Activated T-cell treated with anti-CD3 and anti-CD28 coated beads, Interleukin-2, amount 50 U/mL, for 24 hours (primary cell): ENCODE measurements around the gene IBA57.
"Not testable (repeated sequence)": the region's sequence is repeated elsewhere in the genome, so short reads cannot be mapped to it uniquely, and the experiment has no call there.

Experiments used
- DNase-seq: peaks from one replicate; pipeline ENCODE4 v3.0.0-alpha.2; 2020
- H3K27ac Mint-ChIP-seq: 2 replicates; pipeline ENCODE4 v1.8.0; 2020; ENCODE audit warnings: mild to moderate bottlenecking, mixed read lengths
- H3K27me3 Mint-ChIP-seq: 2 replicates; pipeline ENCODE4 v1.8.0; 2020; ENCODE audit warnings: mixed read lengths
- H3K36me3 Mint-ChIP-seq: 2 replicates; pipeline ENCODE4 v1.8.0; 2020; ENCODE audit warnings: low read depth, mixed read lengths
- H3K4me1 Mint-ChIP-seq: 2 replicates; pipeline ENCODE4 v1.8.0; 2020; ENCODE audit warnings: low read depth, mixed read lengths
- H3K4me3 Mint-ChIP-seq: 2 replicates; pipeline ENCODE4 v1.8.0; 2020; ENCODE audit warnings: mild to moderate bottlenecking, moderate library complexity, mixed read lengths
- H3K9me3 Mint-ChIP-seq: 2 replicates; pipeline ENCODE4 v1.8.0; 2020; ENCODE audit warnings: mixed read lengths

The IBA57 gene

DNA sequence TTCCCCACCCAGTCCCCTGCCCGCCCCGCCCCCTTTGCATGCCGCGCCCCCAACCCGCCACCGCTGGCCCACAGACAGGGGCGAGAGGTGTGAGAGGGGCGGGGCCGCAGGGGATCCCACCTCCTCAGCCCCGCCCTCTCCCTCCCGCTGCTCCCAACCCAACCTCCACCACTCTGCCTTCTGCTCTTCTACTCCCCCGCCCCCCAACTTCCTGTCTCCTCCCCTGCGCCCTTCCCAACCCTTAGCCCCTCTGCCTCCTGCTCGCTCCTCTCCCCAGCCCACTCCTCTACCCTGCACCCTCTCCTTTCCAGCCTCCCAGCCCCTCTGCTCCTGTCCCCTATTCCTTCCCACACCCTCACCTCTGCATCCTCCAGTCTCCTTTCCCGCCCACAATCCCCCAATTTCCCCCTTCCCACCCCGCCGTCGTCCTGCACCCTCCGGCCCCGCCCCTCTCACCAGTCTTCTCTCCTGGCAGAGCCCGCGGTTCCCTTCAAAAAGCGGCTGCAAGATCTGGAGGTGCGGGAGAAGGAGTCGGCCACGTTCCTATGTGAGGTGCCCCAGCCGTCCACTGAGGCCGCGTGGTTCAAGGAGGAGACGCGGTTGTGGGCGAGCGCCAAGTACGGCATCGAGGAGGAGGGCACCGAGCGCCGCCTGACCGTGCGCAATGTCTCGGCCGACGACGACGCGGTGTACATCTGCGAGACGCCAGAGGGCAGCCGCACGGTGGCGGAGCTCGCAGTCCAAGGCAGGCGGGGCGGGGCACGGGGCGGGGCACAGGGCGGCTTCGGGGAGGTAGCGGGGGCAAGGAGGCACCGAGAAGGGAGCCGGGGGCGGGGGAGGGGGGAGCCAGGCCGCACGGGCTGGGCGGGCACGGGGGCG is 47.6 kb downstream of the IBA57 start:
- Mint-ChIP-seq H3K27ac (peak overlapping the region; percentile 87), H3K36me3 (peaks cover 14% of the 10 kb centered on the region), H3K27me3 (no peaks in the 10 kb centered on the region), H3K4me1 (peaks cover 2% of the 10 kb centered on the region), H3K9me3 (no peaks in the 10 kb centered on the region), H3K4me3 (peak overlapping the region; percentile 82)
- DNase-seq: peak; percentile 92

GRCh38 chr1:228213917-228214808 is 48.6 kb downstream of the IBA57 start:
- H3K4me1 Mint-ChIP-seq: peaks cover 2% of the 10 kb centered on the region
- DNase-seq: peak; percentile 50
- no peaks in the 10 kb centered on the region for H3K9me3 Mint-ChIP-seq
- peak overlapping the region; percentile 73 for H3K4me3 Mint-ChIP-seq
- H3K27me3 Mint-ChIP-seq: no peaks in the 10 kb centered on the region
- peaks cover 23% of the 10 kb centered on the region for H3K36me3 Mint-ChIP-seq
- no peak overlapping the region for H3K27ac Mint-ChIP-seq

- peaks cover 2% of the 10 kb centered on the region for H3K4me1 Mint-ChIP-seq
- no peak overlapping the region for H3K4me3 Mint-ChIP-seq
- H3K27ac Mint-ChIP-seq: no peak overlapping the region
These were observed 49.5 kb downstream of the IBA57 start for GRCh38 chr1:228214921-228215662.

DNA sequence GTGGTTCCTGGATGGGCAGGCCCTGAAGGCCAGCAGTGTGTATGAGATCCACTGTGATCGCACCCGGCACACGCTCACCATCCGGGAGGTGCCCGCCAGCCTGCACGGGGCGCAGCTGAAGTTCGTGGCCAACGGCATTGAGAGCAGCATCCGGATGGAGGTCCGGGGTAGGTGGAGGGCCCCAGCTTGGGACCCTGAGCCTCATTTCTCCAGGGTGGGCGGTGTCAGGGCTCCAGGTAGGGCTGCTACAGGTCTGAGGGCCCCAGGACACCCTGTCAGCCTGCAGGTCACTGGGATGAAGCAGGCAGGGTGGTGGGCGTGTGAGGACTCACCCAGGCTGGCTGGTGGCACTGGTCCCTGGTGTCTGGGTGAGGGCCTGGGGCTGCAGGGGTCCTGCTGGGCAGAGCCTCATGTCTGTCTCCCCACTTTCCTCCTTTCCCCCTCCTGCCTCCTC is 50.1 kb downstream of the IBA57 start:
- Mint-ChIP-seq H3K4me3 (no peak overlapping the region), H3K9me3 (no peaks in the 10 kb centered on the region), H3K4me1 (peaks cover 2% of the 10 kb centered on the region), H3K27ac (no peak overlapping the region), H3K27me3 (no peaks in the 10 kb centered on the region), H3K36me3 (peaks cover 35% of the 10 kb centered on the region)
- no peak for DNase-seq

More at GRCh38 chr1:228214921-228215662, 49.5 kb downstream of the IBA57 start:
- no peak for DNase-seq
- no peaks in the 10 kb centered on the region for H3K9me3 Mint-ChIP-seq
- peaks cover 32% of the 10 kb centered on the region for H3K36me3 Mint-ChIP-seq
- no peaks in the 10 kb centered on the region for H3K27me3 Mint-ChIP-seq

DNA sequence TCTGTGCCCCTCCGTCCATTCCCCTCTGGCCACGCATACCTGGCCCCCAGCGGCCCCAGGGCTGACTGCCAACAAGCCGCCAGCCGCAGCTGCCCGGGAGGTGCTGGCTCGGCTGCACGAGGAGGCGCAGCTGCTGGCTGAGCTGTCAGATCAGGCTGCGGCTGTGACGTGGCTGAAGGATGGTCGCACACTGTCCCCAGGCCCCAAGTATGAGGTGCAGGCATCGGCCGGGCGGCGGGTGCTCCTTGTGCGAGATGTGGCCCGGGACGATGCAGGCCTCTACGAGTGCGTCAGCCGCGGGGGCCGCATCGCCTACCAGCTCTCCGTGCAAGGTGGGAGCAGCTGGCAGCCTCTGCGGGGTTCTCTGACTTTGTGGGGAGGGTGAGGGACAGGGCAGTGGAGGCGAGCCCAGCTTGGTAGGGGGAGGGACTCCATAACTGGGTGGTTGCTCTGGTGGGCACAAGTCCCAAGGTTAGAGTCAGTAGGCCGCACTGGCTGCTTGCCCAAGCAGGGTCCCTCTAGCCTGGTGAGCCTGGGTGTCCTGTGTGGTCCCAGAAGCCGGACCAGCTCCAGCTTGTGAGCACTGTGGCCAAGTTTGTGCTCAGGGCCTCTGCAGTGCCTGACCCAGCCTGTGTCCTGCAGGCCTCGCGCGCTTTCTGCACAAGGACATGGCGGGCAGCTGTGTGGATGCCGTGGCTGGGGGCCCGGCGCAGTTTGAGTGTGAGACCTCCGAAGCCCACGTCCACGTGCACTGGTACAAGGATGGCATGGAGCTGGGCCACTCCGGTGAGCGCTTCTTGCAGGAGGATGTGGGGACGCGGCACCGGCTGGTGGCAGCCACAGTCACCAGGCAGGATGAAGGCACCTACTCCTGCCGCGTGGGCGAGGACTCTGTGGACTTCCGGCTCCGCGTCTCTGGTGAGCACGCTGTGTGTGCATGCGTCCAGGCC is 51.0 kb downstream of the IBA57 start:
- no peak for DNase-seq

DNA sequence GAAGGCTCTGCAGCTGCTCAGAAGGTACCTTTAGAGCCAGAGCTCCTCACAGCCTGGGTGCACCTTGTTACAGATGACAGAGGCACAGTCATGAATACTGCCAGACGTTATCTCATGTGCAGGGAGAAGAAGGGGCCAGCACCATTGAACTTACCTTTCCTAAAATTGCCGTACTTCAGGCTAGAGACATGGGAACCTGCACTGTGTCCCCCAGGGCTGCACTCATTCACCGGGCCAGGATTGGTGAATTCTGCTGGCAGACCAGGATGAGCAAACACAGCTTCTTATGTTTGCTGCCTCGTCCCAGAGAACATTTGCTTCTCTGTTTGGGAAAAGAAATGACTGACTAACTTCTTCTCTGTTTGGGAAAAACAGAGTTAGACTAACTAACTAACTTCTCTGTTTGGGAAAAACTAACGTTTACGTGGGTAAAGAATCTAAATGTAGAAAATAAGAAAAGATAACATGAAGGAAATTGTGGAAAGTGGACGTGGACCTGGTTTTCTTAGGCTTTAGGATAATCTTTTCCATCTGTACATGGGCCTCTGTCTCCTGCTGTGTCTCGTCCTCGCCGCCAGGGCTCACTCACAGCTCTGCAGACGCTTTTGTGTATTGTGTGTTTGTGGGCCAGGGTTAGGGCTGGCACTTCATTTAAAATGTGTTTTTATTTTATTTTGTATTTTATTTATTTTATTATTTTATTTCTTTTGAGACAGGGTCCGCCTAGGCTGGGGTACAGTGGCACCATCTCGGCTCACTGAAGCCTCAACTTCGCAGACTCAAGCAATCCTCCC is 52.1 kb downstream of the IBA57 start:
- peaks cover 2% of the 10 kb centered on the region for H3K4me1 Mint-ChIP-seq
- H3K27me3 Mint-ChIP-seq: no peaks in the 10 kb centered on the region
- peaks cover 46% of the 10 kb centered on the region for H3K36me3 Mint-ChIP-seq
- no peak for DNase-seq
- H3K4me3 Mint-ChIP-seq: no peak overlapping the region
- H3K9me3 Mint-ChIP-seq: no peaks in the 10 kb centered on the region
- H3K27ac Mint-ChIP-seq: no peak overlapping the region

More for the DNA sequence above, 51.0 kb downstream of the IBA57 start:
- no peak overlapping the region for H3K4me3 Mint-ChIP-seq
- H3K27me3 Mint-ChIP-seq: no peaks in the 10 kb centered on the region
- H3K9me3 Mint-ChIP-seq: no peaks in the 10 kb centered on the region
- peaks cover 40% of the 10 kb centered on the region for H3K36me3 Mint-ChIP-seq
- H3K27ac Mint-ChIP-seq: no peak overlapping the region
- H3K4me1 Mint-ChIP-seq: peaks cover 2% of the 10 kb centered on the region

DNA sequence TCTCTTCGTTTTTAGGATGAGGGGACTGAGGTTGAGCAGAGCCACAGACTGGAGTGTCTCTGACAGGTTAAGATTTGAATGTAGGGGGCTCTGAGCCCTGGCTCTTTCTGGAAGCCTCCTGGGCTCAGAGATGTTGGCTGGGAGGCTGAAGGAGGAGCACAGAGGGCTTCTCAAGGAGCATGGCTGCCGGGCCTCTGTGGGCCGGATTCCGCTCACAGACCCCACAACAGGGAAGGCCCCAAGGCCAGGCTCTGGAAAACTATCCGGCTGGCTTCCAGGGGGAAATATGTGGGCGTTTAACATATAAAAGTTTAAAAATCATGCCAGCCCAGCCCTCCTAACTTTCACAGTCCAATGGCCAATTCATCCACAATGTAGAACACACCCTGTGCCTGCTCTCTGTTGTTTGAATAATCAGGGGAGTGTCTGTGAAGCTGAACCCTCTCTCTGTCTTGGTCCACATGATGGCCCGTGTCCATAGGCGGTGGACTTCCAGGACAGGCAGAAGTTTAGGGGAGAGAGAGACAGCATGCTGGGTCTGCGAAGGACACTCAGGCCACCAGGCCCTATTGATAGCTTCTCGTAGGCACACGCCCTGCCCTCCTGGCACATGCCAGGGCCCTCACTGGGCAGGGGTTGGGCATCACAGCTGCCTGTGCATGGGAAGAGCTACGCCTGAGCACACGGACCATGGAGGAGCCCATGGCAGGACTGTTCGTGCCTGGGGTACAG is 53.1 kb downstream of the IBA57 start:
- no peaks in the 10 kb centered on the region for H3K9me3 Mint-ChIP-seq
- no peaks in the 10 kb centered on the region for H3K4me1 Mint-ChIP-seq
- H3K36me3 Mint-ChIP-seq: peaks cover 55% of the 10 kb centered on the region
- H3K4me3 Mint-ChIP-seq: no peak overlapping the region
- DNase-seq: no peak
- no peak overlapping the region for H3K27ac Mint-ChIP-seq
- H3K27me3 Mint-ChIP-seq: no peaks in the 10 kb centered on the region

- no peak overlapping the region for H3K27ac Mint-ChIP-seq
- peaks cover 63% of the 10 kb centered on the region for H3K36me3 Mint-ChIP-seq
- no peaks in the 10 kb centered on the region for H3K9me3 Mint-ChIP-seq
These were observed 53.8 kb downstream of the IBA57 start for GRCh38 chr1:228219245-228219961.

DNA sequence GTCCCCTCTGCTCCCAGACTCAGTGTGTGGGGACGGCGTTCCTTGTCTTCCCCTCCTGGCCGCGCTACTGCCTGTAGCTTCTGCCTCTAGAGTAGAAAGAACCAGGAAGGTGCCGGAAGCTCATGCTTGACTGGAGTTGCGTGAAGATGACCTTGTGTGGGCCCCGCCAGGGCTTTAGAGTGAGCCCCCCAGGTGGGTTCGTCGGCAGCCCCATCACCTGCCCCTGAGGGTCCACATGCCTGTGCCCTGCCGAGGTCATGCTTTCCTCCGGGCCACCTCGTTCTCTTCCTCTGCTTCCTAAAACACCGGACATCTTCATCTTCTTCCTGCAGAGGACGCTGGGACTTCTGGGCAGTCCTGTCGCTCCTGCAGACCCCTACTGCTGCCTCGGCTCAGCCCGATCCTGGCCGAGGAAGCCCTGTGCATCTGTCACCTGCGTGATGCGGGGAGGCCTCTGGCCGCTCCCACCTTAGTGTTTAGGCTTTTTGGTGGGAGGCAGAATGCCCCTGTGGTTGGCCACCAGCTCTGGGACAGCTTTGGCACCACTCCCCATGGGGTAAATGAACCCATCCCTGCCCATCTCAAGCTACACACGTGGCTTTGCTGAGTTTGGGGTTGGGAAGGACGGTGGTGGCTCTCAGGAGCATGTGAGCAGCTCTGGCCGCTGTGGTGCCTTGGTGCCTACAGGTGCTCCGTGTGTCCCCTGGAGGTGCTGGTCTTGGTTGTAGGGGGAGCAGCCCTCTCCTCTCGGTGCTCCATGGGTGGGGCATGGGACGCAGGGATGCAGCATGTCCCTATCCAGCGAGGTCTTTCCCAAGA is 54.6 kb downstream of the IBA57 start:
- Mint-ChIP-seq H3K4me1 (no peaks in the 10 kb centered on the region), H3K27ac (no peak overlapping the region), H3K9me3 (peaks cover 3% of the 10 kb centered on the region), H3K27me3 (no peaks in the 10 kb centered on the region), H3K4me3 (no peak overlapping the region), H3K36me3 (peaks cover 70% of the 10 kb centered on the region)
- DNase-seq: no peak

More at GRCh38 chr1:228219245-228219961, 53.8 kb downstream of the IBA57 start:
- Mint-ChIP-seq H3K4me1 (no peaks in the 10 kb centered on the region), H3K4me3 (no peak overlapping the region), H3K27me3 (no peaks in the 10 kb centered on the region)
- DNase-seq: no peak

DNA sequence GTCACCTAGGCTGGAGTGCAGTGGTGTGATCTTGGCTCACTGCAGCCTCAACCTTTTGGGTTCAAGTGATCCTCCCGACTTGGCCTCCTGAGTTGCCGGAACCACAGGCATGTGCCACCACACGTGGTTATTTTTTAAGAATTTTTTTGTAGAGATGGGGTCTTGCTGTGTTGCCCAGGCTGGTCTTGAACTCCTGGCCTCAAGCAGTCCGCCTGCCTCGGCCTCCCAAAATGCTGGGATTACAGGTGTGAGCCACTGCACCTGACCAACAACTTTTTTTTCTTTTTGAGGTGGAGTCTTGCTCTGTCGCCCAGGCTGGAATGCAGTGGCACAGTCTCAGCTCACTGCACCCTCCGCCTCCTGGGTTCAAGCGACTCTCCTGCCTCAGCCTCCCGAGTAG is 55.5 kb downstream of the IBA57 start:
- not testable (repeated sequence) for H3K4me3 Mint-ChIP-seq, H3K9me3 Mint-ChIP-seq, H3K27me3 Mint-ChIP-seq, H3K4me1 Mint-ChIP-seq, DNase-seq, H3K27ac Mint-ChIP-seq
- peaks cover 75% of the 10 kb centered on the region for H3K36me3 Mint-ChIP-seq

GRCh38 chr1:228222548-228222947 is 56.9 kb downstream of the IBA57 start:
- Mint-ChIP-seq H3K36me3 (peaks cover 80% of the 10 kb centered on the region), H3K4me1 (no peaks in the 10 kb centered on the region), H3K9me3 (peaks cover 6% of the 10 kb centered on the region), H3K27me3 (no peaks in the 10 kb centered on the region), H3K4me3 (no peak overlapping the region), H3K27ac (no peak overlapping the region)
- DNase-seq: no peak
